H1 (cell line): ENCODE data around the gene SNX6. TPM values are rescaled to one million over a fixed set of nuclear protein-coding genes. Genes with fewer than 3 reads are reported as not detected.

ENCODE experiments used
- CTCF ChIA-PET: fragments of 300-600 bp; sonication (Branson Sonifier 250); formaldehyde crosslinking; loops from one replicate; lab custom pipeline; 2021; ENCODE audit not compliant: partially characterized antibody; lab: Charles Lee
- POLR2A ChIA-PET: fragments of 300-600 bp; sonication (Branson Sonifier 250); formaldehyde crosslinking; loops from one replicate; lab custom pipeline; 2021; ENCODE audit warnings: inconsistent platforms; ENCODE audit not compliant: partially characterized antibody; lab: Charles Lee
- DNase-seq, 2 experiments: peaks; one replicate each; pipeline versions ENCODE4 v3.0.0 to v3.0.0-alpha.2; 2010 to 2022; ENCODE audit warnings: low spot score in 2 of 2, low read depth in 1 of 2, mixed read lengths in 1 of 2
- FAIRE-seq: peaks from 2 replicates; lab custom pipeline; 2011; peaks lifted over from hg19 to GRCh38; lab: Jason Lieb, UNC
- H2AFZ ChIP-seq: 2 replicates; pipeline ENCODE4 v1.8.1; 2012; ENCODE audit warnings: low read length, inconsistent platforms
- H2AK5ac ChIP-seq: 2 replicates; pipeline ENCODE4 v1.6.1; 2013; ENCODE audit warnings: low read depth, low read length
- H2BK120ac ChIP-seq: replicated peaks from 2 replicates; pipeline ENCODE3; 2013; ENCODE audit warnings: low read depth, low read length, inconsistent platforms
- H2BK12ac ChIP-seq: 2 replicates; pipeline ENCODE4 v1.6.1; 2013; ENCODE audit warnings: low read depth, low read length
- H2BK15ac ChIP-seq: 2 replicates; pipeline ENCODE4 v1.6.1; 2013; ENCODE audit warnings: low read length
- H2BK20ac ChIP-seq: 2 replicates; pipeline ENCODE4 v1.6.1; 2013; ENCODE audit warnings: low read length
- H2BK5ac ChIP-seq: 2 replicates; pipeline ENCODE4 v1.6.1; 2013; ENCODE audit warnings: low read depth, low read length
- H3K14ac ChIP-seq: 2 replicates; pipeline ENCODE4 v1.6.1; 2013; ENCODE audit warnings: inconsistent platforms; ENCODE audit not compliant: insufficient read length
- H3K18ac ChIP-seq: 2 replicates; pipeline ENCODE4 v1.6.1; 2013; ENCODE audit warnings: low read length; ENCODE audit errors: extremely low read depth
- H3K23ac ChIP-seq: 2 replicates; pipeline ENCODE4 v1.6.1; 2013; ENCODE audit warnings: inconsistent platforms; ENCODE audit not compliant: insufficient read length
- H3K23me2 ChIP-seq: 2 replicates; pipeline ENCODE4 v1.6.1; 2013; ENCODE audit warnings: low read depth, low read length
- H3K27ac ChIP-seq: 2 replicates; pipeline ENCODE4 v1.6.1; 2011; ENCODE audit warnings: low read depth, low read length, inconsistent platforms
- H3K27me3 ChIP-seq, 4 experiments: replicated peaks in 1 of 4; 1 replicate in 1 of 4; 2 replicates in 3 of 4; pipeline versions ENCODE4 v1.6.1 to v1.8.1; 2011 to 2013; ENCODE audit warnings: low read length in 3 of 4, mild to moderate bottlenecking in 3 of 4, inconsistent platforms in 2 of 4, mixed read lengths in 2 of 4, moderate library complexity in 1 of 4; ENCODE audit not compliant: control insufficient read depth in 3 of 4, insufficient read depth in 3 of 4; ENCODE audit errors: extremely low read depth in 1 of 4
- H3K36me3 ChIP-seq, 4 experiments: 2 replicates each; pipeline versions ENCODE4 v1.6.1 to v1.8.1; 2011 to 2013; ENCODE audit warnings: mild to moderate bottlenecking in 4 of 4, low read length in 3 of 4, moderate library complexity in 2 of 4, control low read depth in 1 of 4, inconsistent platforms in 1 of 4; ENCODE audit not compliant: insufficient read depth in 4 of 4, control insufficient read depth in 2 of 4
- H3K4ac ChIP-seq: replicated peaks from 2 replicates; pipeline ENCODE3; 2013; ENCODE audit warnings: low read length, low read depth, mixed read lengths, inconsistent platforms; ENCODE audit not compliant: insufficient read length
- H3K4me1 ChIP-seq, 4 experiments: replicated peaks in 1 of 4; 1 replicate in 1 of 4; 2 replicates in 3 of 4; pipeline versions ENCODE4 v1.6.1 to v1.8.1; 2011 to 2013; ENCODE audit warnings: low read length in 3 of 4, inconsistent platforms in 2 of 4, mixed read lengths in 1 of 4; ENCODE audit not compliant: insufficient read depth in 4 of 4, control insufficient read depth in 3 of 4
- H3K4me2 ChIP-seq, 2 experiments: 2 replicates each; pipeline versions ENCODE4 v1.6.1 to v1.8.1; 2011 to 2013; ENCODE audit warnings: low read depth in 2 of 2, low read length in 2 of 2, control low read depth in 1 of 2, inconsistent platforms in 1 of 2, mild to moderate bottlenecking in 1 of 2; ENCODE audit not compliant: insufficient read depth in 1 of 2
- H3K4me3 ChIP-seq, 4 experiments: fragments of 200-600, 300-600 bp in 1 of 4; sonication (generic), shearing (Covaris generic), sonication (Bioruptor Twin) in 1 of 4; 2 replicates each; pipeline versions ENCODE4 v1.5.1 to v1.8.1; 2011 to 2016; ENCODE audit warnings: low read length in 4 of 4, low read depth in 3 of 4, control low read depth in 2 of 4, inconsistent platforms in 2 of 4, mild to moderate bottlenecking in 2 of 4, mixed read lengths in 1 of 4, moderate library complexity in 1 of 4; ENCODE audit not compliant: insufficient read depth in 2 of 4; ENCODE audit errors: extremely low read depth in 1 of 4
- H3K56ac ChIP-seq: replicated peaks from 2 replicates; pipeline ENCODE3; 2013; ENCODE audit warnings: low read depth, mild to moderate bottlenecking, mixed read lengths, low read length, inconsistent platforms; ENCODE audit not compliant: insufficient read length
- H3K79me1 ChIP-seq: 2 replicates; pipeline ENCODE4 v1.6.1; 2013; ENCODE audit warnings: low read depth, low read length, control low read depth
- H3K79me2 ChIP-seq, 2 experiments: 2 replicates each; pipeline versions ENCODE4 v1.6.1 to v1.8.1; 2012 to 2013; ENCODE audit warnings: low read length in 2 of 2, mild to moderate bottlenecking in 2 of 2, inconsistent platforms in 1 of 2; ENCODE audit not compliant: insufficient read depth in 2 of 2, control insufficient read depth in 1 of 2
- H3K9ac ChIP-seq, 4 experiments: replicated peaks in 1 of 4; 1 replicate in 1 of 4; 2 replicates in 3 of 4; pipeline versions ENCODE4 v1.6.1 to v1.8.1; 2011 to 2013; ENCODE audit warnings: low read depth in 3 of 4, low read length in 3 of 4, control low read depth in 2 of 4, mild to moderate bottlenecking in 2 of 4, moderate library complexity in 2 of 4, inconsistent platforms in 1 of 4; ENCODE audit errors: extremely low read depth in 1 of 4
- H3K9me3 ChIP-seq, 2 experiments: 2 replicates each; pipeline versions ENCODE4 v1.6.1 to v1.8.1; 2012 to 2013; ENCODE audit warnings: mild to moderate bottlenecking in 2 of 2, moderate library complexity in 2 of 2, control low read depth in 1 of 2, inconsistent platforms in 1 of 2, low read depth in 1 of 2, low read length in 1 of 2, mixed read lengths in 1 of 2; ENCODE audit not compliant: insufficient read depth in 2 of 2
- H4K20me1 ChIP-seq, 2 experiments: replicated peaks in 1 of 2; 2 replicates each; pipeline versions ENCODE3 to v1.8.1; 2011 to 2013; ENCODE audit warnings: inconsistent platforms in 2 of 2, low read length in 2 of 2, mild to moderate bottlenecking in 1 of 2; ENCODE audit not compliant: insufficient read depth in 2 of 2, control insufficient read depth in 1 of 2
- H4K5ac ChIP-seq: 2 replicates; pipeline ENCODE4 v1.6.1; 2013; ENCODE audit warnings: low read length, low read depth, mixed read lengths, inconsistent platforms; ENCODE audit not compliant: insufficient read length
- H4K8ac ChIP-seq: 2 replicates; pipeline ENCODE4 v1.8.0; 2013; ENCODE audit warnings: mild to moderate bottlenecking, moderate library complexity, low read length, inconsistent platforms; ENCODE audit not compliant: insufficient read depth; ENCODE audit errors: extremely low read depth
- H4K91ac ChIP-seq: replicated peaks from 2 replicates; pipeline ENCODE3; 2013; ENCODE audit warnings: low read length, mixed read lengths, inconsistent platforms; ENCODE audit not compliant: insufficient read length
- ATF3 ChIP-seq: IDR thresholded peaks from 2 replicates; pipeline ENCODE4 v1.6.1; 2011; ENCODE audit warnings: low read depth, mild to moderate bottlenecking, low read length; ENCODE audit not compliant: insufficient read depth
- CHD1 ChIP-seq: IDR thresholded peaks from 2 replicates; pipeline ENCODE4 v1.6.1; 2012; ENCODE audit warnings: low read depth, low read length, improper control_type of control experiment
- EP300 ChIP-seq, 2 experiments: IDR thresholded peaks; 1 replicate in 1 of 2; 2 replicates in 1 of 2; pipeline ENCODE4 v1.6.1; 2011 to 2012; ENCODE audit warnings: low read depth in 2 of 2, low read length in 2 of 2, mild to moderate bottlenecking in 2 of 2, borderline replicate concordance in 1 of 2, inconsistent platforms in 1 of 2, moderate library complexity in 1 of 2
- EZH2 ChIP-seq: fragments of 200-600 bp; sonication (generic); IDR thresholded peaks from 2 replicates; pipeline ENCODE4 v1.7.1; 2012; ENCODE audit warnings: low read depth, mild to moderate bottlenecking, moderate library complexity, low read length, inconsistent platforms; ENCODE audit not compliant: severe bottlenecking
- KDM1A ChIP-seq: fragments of 200-600, 300-600 bp; sonication (generic); IDR thresholded peaks from 2 replicates; pipeline ENCODE4 v1.7.1; 2016; ENCODE audit warnings: mild to moderate bottlenecking, low read length, borderline replicate concordance
- KDM4A ChIP-seq: IDR thresholded peaks from one replicate; pipeline ENCODE4 v1.7.1; 2012; ENCODE audit warnings: low read depth, mild to moderate bottlenecking, moderate library complexity, low read length, inconsistent platforms; ENCODE audit not compliant: severe bottlenecking
- NANOG ChIP-seq: IDR thresholded peaks from 2 replicates; pipeline ENCODE4 v1.6.1; 2011; ENCODE audit warnings: low read length, low read depth, mild to moderate bottlenecking, inconsistent platforms; ENCODE audit not compliant: insufficient read depth, poor library complexity, severe bottlenecking
- POLR2A ChIP-seq, 2 experiments: IDR thresholded peaks; 1 replicate in 1 of 2; 2 replicates in 1 of 2; pipeline ENCODE4 v1.6.1; 2011; ENCODE audit warnings: low read depth in 2 of 2, low read length in 2 of 2, mild to moderate bottlenecking in 2 of 2; ENCODE audit errors: control extremely low read depth in 1 of 2
- SIX5 ChIP-seq: IDR thresholded peaks from 2 replicates; pipeline ENCODE4 v1.6.1; 2011; ENCODE audit warnings: mild to moderate bottlenecking, low read depth, low read length
- TBP ChIP-seq: IDR thresholded peaks from 2 replicates; pipeline ENCODE4 v1.6.1; 2011; ENCODE audit warnings: low read depth, low read length, improper control_type of control experiment
- ZNF274 ChIP-seq: IDR thresholded peaks from 2 replicates; pipeline ENCODE4 v1.7.0; 2012; ENCODE audit warnings: low read length, borderline replicate concordance; ENCODE audit errors: extremely low read depth
- WGBS, 2 experiments: shearing (Covaris generic) in 1 of 2; methylation state at CpG; one replicate each; pipeline versions ENCODE4 v1.1.6 to v1.1.7; 2013 to 2015; ENCODE audit warnings: low lambda C conversion rate in 2 of 2, mixed read lengths in 2 of 2, inconsistent platforms in 1 of 2, low coverage in 1 of 2, missing lambda C conversion rate in 1 of 2; ENCODE audit not compliant: insufficient replicate concordance in 2 of 2, insufficient coverage in 1 of 2, insufficient read length in 1 of 2; ENCODE audit errors: extremely low coverage in 1 of 2, missing lambda C conversion rate in 1 of 2; 5-methylcytosine and 5-hydroxymethylcytosine counted together
- polyA plus RNA-seq, 7 experiments: library from polyadenylated mRNA; depleted of rRNA in 3 of 7; stranded (reverse) in 5 of 7; unstranded in 2 of 7; fragments of >200 nt in 5 of 7; fragments of 200-250 nt in 2 of 7; gene quantifications; 1 replicate in 5 of 7; 2 replicates in 1 of 7; 4 replicates in 1 of 7; pipeline versions ENCODE4 v1.2.1 to v1.2.3, GENCODE V29; 2011 to 2013; ENCODE audit warnings: missing spikeins in 2 of 7, mixed read lengths in 2 of 7
- total RNA-seq: library from RNA; stranded (reverse); fragmentation: NEBNext Ultra II Directional; extraction: Animal tissue kit (Norgen Biotek cat#: 25700); gene quantifications from 2 replicates; pipeline ENCODE4 v1.2.1, GENCODE V29; 2021
- TF ChIP-seq, protein P1 (sequence below): IDR thresholded peaks from 2 replicates; pipeline ENCODE4 v1.6.1; 2012; ENCODE audit warnings: inconsistent platforms

SNX6 gene
- total and polyA plus RNA-seq, 2 of the 8 experiments (the other 6 are each of a cell fraction or from before 2014, with no cell fraction given) = 53.4 to 71.1 TPM

- Histone ChIP-seq H3K18ac (no peak overlapping the region), H4K20me1 (no peaks in the 10 kb centered on the region), H3K36me3 (no peaks in the 10 kb centered on the region), H4K8ac (no peak overlapping the region), H2AK5ac (no peak overlapping the region), H3K4me1 (peaks cover 0 to 2% (median under 1%) of the 10 kb centered on the region in 4 experiments; a peak in 1 of 7 replicates), H3K79me1 (no peaks in the 10 kb centered on the region), H2BK15ac (no peak overlapping the region), H3K9ac (no peak overlapping the region), H3K27ac (no peak overlapping the region), H4K91ac (no peak overlapping the region), H3K23ac (no peak overlapping the region), H2BK20ac (no peak overlapping the region), H4K5ac (no peak overlapping the region), H3K14ac (no peak overlapping the region), H3K79me2 (peaks cover 0 to 7% of the 10 kb centered on the region in 2 experiments; a peak in 1 of 4 replicates), H3K56ac (no peak overlapping the region), H2BK120ac (no peak overlapping the region), H3K4ac (no peak overlapping the region), H3K23me2 (peaks cover 4% of the 10 kb centered on the region), H3K9me3 (no peaks in the 10 kb centered on the region), H3K4me3 (no peak overlapping the region), H2AFZ (no peak overlapping the region), H2BK12ac (no peak overlapping the region), H2BK5ac (no peak overlapping the region), H3K4me2 (no peak overlapping the region), H3K27me3 (no peaks in the 10 kb centered on the region)
- 92% methylated on average over 1 of the region's 1 CpG; no CpG with 5 or more reads in 1 of the 2 experiments for WGBS, 2 experiments
- ChIA-PET CTCF (interaction anchor here (0.7 kb wide), 1 partner anchor 52 kb away, joined by 3 read pairs; no protein-coding TSS in a partner anchor), POLR2A (no interaction called here)
- FAIRE-seq = no peak
- TF ChIP-seq NANOG (no peak), KDM1A (no peak), ATF3 (no peak), TBP (no peak), EP300 (IDR thresholded peaks at IDR 0.05; ENCODE audit: borderline replicate concordance in 1 of 2, low read depth in 2 of 2, low read length in 2 of 2) (no peak), ZNF274 (no peak), SIX5 (no peak), EZH2 (no peak), CHD1 (no peak), KDM4A (no peak), POLR2A (IDR thresholded peaks at IDR 0.05; ENCODE audit: control extremely low read depth in 1 of 2, low read depth in 2 of 2, low read length in 2 of 2) (no peak)
- TF ChIP-seq, protein P1, sequence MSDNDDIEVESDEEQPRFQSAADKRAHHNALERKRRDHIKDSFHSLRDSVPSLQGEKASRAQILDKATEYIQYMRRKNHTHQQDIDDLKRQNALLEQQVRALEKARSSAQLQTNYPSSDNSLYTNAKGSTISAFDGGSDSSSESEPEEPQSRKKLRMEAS = no peak
- no peak for DNase-seq
Measured at GRCh38 chr14:34633742-34634141, 3.8 kb upstream of the SNX6 start.
